Vagina (tissue), 2 donors: ENCODE measurements around the gene CMYA5. TPM values are rescaled to one million over a fixed set of nuclear protein-coding genes. Genes with fewer than 3 reads are reported as not detected.
"Not testable (repeated sequence)": the region's sequence is repeated elsewhere in the genome, so short reads cannot be mapped to it uniquely, and the experiment has no call there.

Experiments
- DNase-seq, 2 donors: peaks; one replicate each; pipeline ENCODE4 v3.0.0-alpha.2; 2017; ENCODE audit errors: extremely low spot score in 2 of 2
- H3K27ac ChIP-seq: fragments of 200-600 bp; sonication (generic); one replicate; pipeline ENCODE4 v1.5.1; 2019
- H3K27me3 ChIP-seq: fragments of 200-600 bp; sonication (generic); one replicate; pipeline ENCODE4 v1.5.1; 2019
- H3K36me3 ChIP-seq, 2 donors: fragments of 200-600 bp; sonication (generic); one replicate each; pipeline ENCODE4 v1.5.1; 2017 to 2019
- H3K4me1 ChIP-seq: fragments of 200-600 bp; sonication (generic); one replicate; pipeline ENCODE4 v1.5.1; 2019
- H3K4me3 ChIP-seq, 2 donors: fragments of 200-600 bp; sonication (generic); 1 replicate in 1 of 2; 2 replicates in 1 of 2; pipeline ENCODE4 v1.5.1; 2016 to 2019
- H3K9me3 ChIP-seq: fragments of 200-600 bp; sonication (generic); one replicate; pipeline ENCODE4 v1.5.1; 2019
- CTCF ChIP-seq, 3 experiments: fragments of 450-650 bp in 2 of 3; fragments of 200-600 bp in 1 of 3; sonication (generic) in 1 of 3; IDR thresholded peaks; one replicate each; pipeline ENCODE4 v1.5.1; 2017 to 2019; ENCODE audit warnings: antibody characterized with exemption in 3 of 3, mild to moderate bottlenecking in 2 of 3, moderate library complexity in 2 of 3
- POLR2A ChIP-seq, 2 donors: fragments of 450-650 bp; IDR thresholded peaks; one replicate each; pipeline ENCODE4 v1.6.1; 2017; ENCODE audit warnings: antibody characterized with exemption in 2 of 2, mild to moderate bottlenecking in 2 of 2, moderate library complexity in 2 of 2
- POLR2AphosphoS5 ChIP-seq, 2 donors: sonication (generic); formaldehyde crosslinking; IDR thresholded peaks; one replicate each; pipeline ENCODE4 v1.9.0; 2017; ENCODE audit warnings: antibody characterized with exemption in 2 of 2, mild to moderate bottlenecking in 2 of 2, low read depth in 1 of 2; ENCODE audit not compliant: insufficient read depth in 1 of 2
- intact Hi-C: fragments of 100-400 bp; cut with DNase I; formaldehyde crosslinking; loops from one replicate; pipeline ENCODE4 v1.15.1; 2023
- total RNA-seq: library from RNA; depleted of rRNA; stranded (reverse); fragments of >200 nt; gene quantifications from one replicate; pipeline ENCODE4 v1.2.3, GENCODE V29; 2016

CMYA5 gene
- total RNA-seq, 1 donor from 2014 or later: 10.1 TPM

- H3K36me3 ChIP-seq: peaks cover 0 to 18% of the 10 kb centered on the region in 2 donors
- no peaks in the 10 kb centered on the region for H3K27me3 ChIP-seq
- H3K4me3 ChIP-seq: no peak overlapping the region
- H3K27ac ChIP-seq: no peak overlapping the region
- DNase-seq: no peak
- no peaks in the 10 kb centered on the region for H3K4me1 ChIP-seq
- intact Hi-C loops: no loop called here
- TF ChIP-seq POLR2AphosphoS5 (IDR thresholded peaks at IDR 0.05; ENCODE audit: insufficient read depth in 1 of 2, low read depth in 1 of 2): no peak
- TF ChIP-seq CTCF (IDR thresholded peaks at IDR 0.05): no peak
- TF ChIP-seq POLR2A (IDR thresholded peaks at IDR 0.05): no peak
- H3K9me3 ChIP-seq: no peaks in the 10 kb centered on the region
Observed at GRCh38 chr5:79663212-79663611, 26.4 kb upstream of the CMYA5 start.

- Histone ChIP-seq H3K27ac (no peak overlapping the region), H3K4me1 (no peaks in the 10 kb centered on the region), H3K36me3 (peaks cover 0 to 34% of the 10 kb centered on the region in 2 donors), H3K9me3 (no peaks in the 10 kb centered on the region), H3K4me3 (no peak overlapping the region), H3K27me3 (no peaks in the 10 kb centered on the region)
- intact Hi-C loops: no loop called here
- no peak for DNase-seq
- TF ChIP-seq POLR2A (IDR thresholded peaks at IDR 0.05) (no peak), POLR2AphosphoS5 (IDR thresholded peaks at IDR 0.05; ENCODE audit: insufficient read depth in 1 of 2, low read depth in 1 of 2) (no peak), CTCF (IDR thresholded peaks at IDR 0.05) (no peak)
Observed at GRCh38 chr5:79666758-79667157, 22.9 kb upstream of the CMYA5 start.

GRCh38 chr5:79672392-79672791 lies 17.2 kb upstream of the CMYA5 start:
- intact Hi-C loops: no loop called here
- Histone ChIP-seq H3K36me3 (peaks cover 0 to 31% of the 10 kb centered on the region in 2 donors), H3K27me3 (no peaks in the 10 kb centered on the region), H3K4me3 (no peak overlapping the region), H3K9me3 (no peaks in the 10 kb centered on the region), H3K27ac (no peak overlapping the region), H3K4me1 (no peaks in the 10 kb centered on the region)
- no peak for TF ChIP-seq CTCF (IDR thresholded peaks at IDR 0.05)
- DNase-seq: no peak

DNA sequence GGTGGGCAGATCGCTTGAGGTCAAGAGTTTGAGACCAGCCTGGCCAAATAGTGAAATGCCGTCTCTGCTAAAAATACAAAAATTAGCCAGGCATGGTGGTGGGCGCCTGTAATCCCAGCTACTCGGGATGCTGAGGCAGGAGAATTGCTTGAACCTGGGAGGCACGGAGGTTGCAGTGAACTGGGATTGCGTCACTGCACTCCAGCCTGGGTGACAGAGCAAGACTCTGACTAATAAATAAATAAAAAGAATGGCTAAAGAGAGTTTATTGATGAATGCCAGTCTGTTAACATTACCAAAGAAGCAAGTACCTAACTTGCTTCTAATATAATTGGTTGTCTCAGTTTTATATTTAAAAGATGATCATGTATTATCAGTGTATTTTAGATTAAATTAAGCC lies 13.3 kb upstream of the CMYA5 start:
- H3K36me3 ChIP-seq: peaks cover 0 to 18% of the 10 kb centered on the region in 2 donors
- intact Hi-C loops, DNase-seq, H3K27ac ChIP-seq, H3K9me3 ChIP-seq, H3K27me3 ChIP-seq, H3K4me3 ChIP-seq, H3K4me1 ChIP-seq: not testable (repeated sequence)

- H3K4me3 ChIP-seq, DNase-seq: not testable (repeated sequence)
Observed at GRCh38 chr5:79682102-79682501, 7.5 kb upstream of the CMYA5 start.

GRCh38 chr5:79684782-79685181 lies 4.9 kb upstream of the CMYA5 start:
- DNase-seq: no peak
- TF ChIP-seq POLR2A (IDR thresholded peaks at IDR 0.05) (no peak), POLR2AphosphoS5 (IDR thresholded peaks at IDR 0.05; ENCODE audit: insufficient read depth in 1 of 2, low read depth in 1 of 2) (no peak), CTCF (IDR thresholded peaks at IDR 0.05) (no peak)

More at GRCh38 chr5:79682102-79682501, 7.5 kb upstream of the CMYA5 start:
- H3K27me3 ChIP-seq, H3K4me1 ChIP-seq, H3K9me3 ChIP-seq, intact Hi-C loops, H3K27ac ChIP-seq: not testable (repeated sequence)
- peaks cover 0 to 32% of the 10 kb centered on the region in 2 donors for H3K36me3 ChIP-seq

More at GRCh38 chr5:79684782-79685181, 4.9 kb upstream of the CMYA5 start:
- Histone ChIP-seq H3K4me1 (peaks cover 7% of the 10 kb centered on the region), H3K36me3 (peaks cover 0 to 39% of the 10 kb centered on the region in 2 donors), H3K27me3 (no peaks in the 10 kb centered on the region), H3K4me3 (no peak overlapping the region), H3K27ac (no peak overlapping the region), H3K9me3 (no peaks in the 10 kb centered on the region)
- intact Hi-C loops: no loop called here
